ENCODE data around the gene SCCPDH. TPM values are rescaled to one million over a fixed set of nuclear protein-coding genes. Genes with fewer than 3 reads are reported as not detected.
"Not testable (repeated sequence)": the region's sequence is repeated elsewhere in the genome, so short reads cannot be mapped to it uniquely, and the experiment has no call there.

The SCCPDH gene
- total RNA-seq, 1 donor from 2014 or later = 101 TPM

DNA sequence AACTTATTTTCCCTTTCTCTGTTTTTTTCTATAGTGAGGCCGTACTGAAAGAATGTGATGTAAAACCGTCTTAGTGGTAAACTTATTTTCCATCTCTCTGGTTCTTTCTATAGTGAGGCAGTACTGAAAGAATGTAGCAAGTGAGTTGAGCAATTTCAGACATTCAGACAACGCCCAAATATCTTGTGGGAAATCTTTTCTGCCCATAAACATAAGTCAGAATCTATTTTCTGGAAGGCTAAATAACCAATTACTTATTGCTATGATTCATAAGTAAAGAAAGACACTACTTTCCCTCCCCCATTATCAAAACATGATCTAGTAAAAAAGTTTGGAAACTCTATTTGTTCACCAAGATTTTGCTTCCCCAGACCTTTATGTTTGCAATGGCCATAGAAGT lies 18.8 kb upstream of the SCCPDH start:
- peak; percentile 76 for DNase-seq (ENCODE audit: low read depth)

DNA sequence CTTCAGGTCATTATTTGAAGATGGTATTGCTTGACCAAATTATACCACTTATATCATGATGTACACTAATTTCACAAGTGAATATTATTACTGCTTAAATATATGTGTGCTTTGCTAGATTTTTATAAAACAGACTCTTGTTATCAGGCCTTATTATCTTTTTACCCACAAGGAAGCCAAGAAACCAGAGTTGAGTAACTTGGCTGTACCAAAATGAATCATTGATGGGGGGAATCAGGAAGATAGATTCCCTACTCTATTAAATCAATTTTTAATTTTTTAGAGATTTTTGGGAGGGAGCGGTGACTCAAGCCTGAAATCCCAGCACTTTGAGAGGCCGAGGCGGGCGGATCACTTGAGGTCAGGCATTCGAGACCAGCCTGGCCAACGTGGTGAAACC lies 16.0 kb upstream of the SCCPDH start:
- no peak for DNase-seq (ENCODE audit: low read depth)

DNA sequence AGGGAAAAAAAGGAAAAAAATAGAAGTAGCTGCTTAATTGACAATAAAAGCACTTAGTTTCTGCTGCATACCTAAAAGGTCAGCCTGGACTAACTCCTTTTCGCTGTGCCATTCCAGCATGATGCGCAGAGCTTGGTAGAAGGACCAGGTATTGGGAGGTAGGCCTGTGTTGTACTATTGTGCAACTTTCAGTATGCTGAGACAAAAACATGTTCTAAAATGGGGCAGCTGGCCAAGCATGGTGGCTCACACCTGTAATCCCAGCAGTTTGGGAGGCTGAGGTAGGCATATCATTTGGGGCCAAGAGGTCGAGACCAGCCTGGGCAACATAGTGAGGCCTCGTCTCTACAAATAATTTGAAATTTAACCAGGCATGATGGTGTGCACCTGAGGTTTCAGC lies 15.0 kb upstream of the SCCPDH start:
- DNase-seq (ENCODE audit: low read depth) = no peak

DNA sequence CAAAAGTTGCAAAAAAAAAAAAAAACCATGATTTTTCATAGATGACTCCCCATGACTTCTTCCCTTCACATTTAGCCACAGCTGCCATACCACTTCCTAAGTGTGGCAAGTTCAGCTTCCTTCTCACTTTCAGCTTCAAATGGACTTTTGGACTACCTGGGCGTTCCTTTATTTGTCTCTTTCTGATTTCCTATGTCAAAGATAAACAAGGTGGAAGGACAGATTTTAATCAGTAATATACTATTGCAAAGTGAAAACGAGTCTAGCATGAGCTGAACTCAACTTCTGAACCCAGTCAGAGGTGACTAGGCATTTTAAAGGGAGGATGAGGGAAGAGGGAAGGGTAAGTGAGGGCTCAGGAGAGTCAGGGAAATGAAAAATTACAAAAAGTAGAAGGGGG lies 14.4 kb upstream of the SCCPDH start:
- DNase-seq (ENCODE audit: low read depth) = no peak

DNA sequence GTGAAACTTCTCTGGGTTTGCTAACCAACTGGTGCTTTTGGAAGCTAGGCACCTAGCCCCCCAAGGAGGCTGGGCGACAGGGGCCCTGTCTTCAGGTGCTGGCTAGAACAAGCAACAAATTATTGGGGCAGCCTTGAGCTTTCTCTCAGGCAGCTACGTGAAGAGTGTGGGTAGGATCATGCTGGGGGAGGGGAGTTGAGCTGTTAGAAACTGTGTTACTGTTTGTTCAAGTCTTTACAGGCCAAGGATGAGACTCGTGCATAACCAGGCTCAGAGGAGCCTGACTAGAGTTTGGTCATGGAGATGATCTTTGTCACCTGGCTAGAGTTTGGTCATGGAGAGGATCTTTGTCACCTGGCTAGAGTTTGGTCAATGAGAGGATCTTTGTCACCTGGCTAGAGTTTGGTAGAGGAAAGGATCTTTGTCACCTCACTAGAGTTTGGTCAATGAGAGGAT lies 12.6 kb upstream of the SCCPDH start:
- DNase-seq (ENCODE audit: low read depth) = no peak

DNA sequence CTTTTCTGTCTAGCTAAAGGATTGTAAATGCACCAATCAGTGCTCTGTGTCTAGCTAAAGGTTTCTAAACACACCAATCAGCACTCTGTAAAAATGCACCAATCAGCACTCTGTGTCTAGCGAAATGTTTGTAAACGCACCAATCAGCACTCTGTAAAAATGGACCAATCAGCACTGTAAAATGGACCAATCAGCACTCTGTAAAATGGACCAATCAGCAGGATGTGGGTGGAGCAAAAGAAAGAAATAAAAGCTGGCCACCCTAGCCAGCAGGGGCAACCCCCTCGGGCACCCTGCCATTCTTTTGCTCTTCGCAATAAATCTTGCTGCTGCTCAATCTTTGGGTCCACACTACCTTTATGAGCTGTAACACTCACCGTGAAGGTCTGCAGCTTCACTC lies 11.8 kb upstream of the SCCPDH start:
- not testable (repeated sequence) for DNase-seq (ENCODE audit: low read depth)

DNA sequence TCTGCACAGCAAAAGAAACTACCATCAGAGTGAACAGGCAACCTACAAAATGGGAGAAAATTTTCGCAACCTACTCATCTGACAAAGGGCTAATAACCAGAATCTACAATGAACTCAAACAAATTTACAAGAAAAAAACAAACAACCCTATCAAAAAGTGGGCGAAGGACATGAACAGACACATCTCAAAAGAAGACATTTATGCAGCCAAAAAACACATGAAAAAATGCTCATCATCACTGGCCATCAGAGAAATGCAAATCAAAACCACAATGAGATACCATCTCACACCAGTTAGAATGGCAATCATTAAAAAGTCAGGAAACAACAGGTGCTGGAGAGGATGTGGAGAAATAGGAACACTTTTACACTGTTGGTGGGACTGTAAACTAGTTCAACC lies 4.8 kb upstream of the SCCPDH start:
- not testable (repeated sequence) for DNase-seq (ENCODE audit: low read depth)

DNA sequence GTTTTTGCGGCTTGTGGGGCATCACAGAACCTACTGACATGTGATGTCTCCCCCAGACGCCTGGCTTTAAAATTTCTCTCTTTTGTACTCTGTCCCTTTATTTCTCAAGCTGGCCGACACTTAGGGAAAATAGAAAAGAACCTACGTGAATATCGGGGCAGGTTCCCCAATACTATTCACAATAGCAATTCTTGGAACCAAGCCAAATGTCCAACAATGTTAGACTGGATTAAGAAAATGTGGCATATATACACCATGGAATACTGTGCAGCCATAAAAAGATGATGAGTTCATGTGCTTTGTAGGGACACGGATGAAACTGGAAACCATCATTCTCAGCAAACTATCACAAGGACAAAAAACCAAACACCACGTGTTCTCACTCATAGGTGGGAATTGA lies 3.4 kb upstream of the SCCPDH start:
- DNase-seq (ENCODE audit: low read depth) = not testable (repeated sequence)

DNA sequence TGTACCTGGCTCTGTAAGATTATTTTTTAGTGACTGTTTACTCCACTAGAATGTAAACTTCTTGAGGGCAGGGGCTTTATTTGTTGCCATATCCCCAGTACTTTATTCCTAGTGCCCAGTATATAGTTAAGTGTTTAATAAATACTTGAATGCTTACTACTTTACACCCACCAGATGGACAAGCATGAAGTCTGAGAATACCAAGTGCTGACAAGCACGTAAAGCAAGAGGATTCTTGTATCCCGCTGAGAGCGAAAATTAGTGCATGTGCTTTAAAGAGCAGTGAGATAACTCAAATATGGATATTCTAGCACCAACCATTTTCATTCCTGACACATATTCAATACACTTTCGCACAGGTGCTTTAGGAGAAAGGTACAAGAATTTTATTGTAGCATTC lies 1.5 kb upstream of the SCCPDH start:
- DNase-seq (ENCODE audit: low read depth) = no peak

DNA sequence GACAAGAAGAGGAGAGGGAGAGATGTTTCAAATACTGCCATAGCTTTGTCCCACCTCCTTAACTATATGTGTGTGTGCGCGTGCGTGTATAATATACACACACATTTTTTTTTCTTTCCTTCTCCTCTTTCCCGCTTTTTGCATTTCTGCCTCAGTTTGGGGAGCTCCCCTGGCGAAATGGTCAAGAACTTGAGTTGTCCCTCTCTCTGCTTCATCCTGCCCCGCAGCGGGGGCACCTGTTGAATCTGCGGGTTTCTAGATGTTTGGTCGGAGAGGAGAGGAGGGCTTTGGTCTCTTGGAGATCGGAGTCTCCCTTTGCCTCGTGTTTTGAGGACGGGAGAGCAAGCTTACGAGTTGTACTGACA lies 504 bp downstream of the SCCPDH start:
- DNase-seq (ENCODE audit: low read depth) = peak; percentile 79

DNA sequence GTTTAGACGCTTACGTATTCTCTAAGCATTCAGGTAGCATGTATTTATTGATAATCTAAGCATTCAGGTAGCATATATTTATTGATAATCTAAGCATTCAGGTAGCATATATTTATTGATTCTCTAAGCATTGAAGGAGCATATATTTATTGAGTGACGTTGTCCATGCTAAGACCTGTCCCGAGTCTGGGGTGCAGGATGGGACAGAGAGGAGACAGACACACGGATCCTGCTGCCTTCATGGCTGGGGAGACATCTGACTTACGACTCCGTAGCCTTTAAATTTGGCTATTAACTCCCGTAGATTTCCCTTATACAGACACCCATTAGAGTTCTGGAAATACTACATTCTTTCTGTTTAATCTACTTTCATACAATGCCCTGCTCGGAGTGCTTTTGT lies 982 bp downstream of the SCCPDH start:
- peak; percentile 15 for DNase-seq (ENCODE audit: low read depth)

DNA sequence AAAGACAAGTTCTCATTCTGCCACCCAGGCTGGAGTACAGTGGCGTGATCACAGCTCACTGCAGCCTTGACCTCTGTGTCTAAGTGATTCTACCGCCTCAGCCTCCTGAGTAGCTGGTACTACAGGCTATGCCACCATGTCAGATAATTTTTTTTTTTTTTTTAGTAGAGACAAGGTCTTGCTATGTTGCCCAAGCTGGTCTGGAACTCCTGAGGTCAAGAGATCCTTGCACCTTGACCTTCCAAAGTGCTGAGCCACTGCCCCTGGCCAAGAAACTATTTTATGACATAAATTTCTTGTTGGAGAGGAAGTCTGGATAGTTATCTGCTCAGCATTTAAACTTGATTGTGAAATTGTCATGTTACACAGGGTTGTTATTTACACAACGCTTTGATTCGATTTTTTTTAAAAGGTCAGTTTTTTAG lies 2.1 kb downstream of the SCCPDH start:
- DNase-seq (ENCODE audit: low read depth) = no peak

DNA sequence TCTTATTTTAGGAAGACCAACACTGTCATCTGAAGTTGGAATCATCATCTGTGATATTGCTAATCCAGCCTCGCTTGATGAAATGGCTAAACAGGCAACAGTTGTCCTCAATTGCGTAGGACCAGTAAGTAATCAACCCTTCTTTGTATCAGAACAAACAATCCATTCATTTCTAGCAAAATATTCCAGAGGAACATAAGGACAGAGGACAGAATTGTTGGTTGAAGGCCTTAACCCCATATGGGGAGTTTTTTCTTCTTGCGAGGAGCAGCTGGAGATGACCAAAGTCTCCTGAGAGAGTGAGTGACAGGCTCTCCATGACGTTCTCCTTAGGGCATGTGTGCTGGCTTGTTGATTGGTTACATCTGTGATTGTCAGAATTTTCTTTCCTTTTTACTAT lies 2.7 kb downstream of the SCCPDH start:
- DNase-seq (ENCODE audit: low read depth) = peak; percentile 51

DNA sequence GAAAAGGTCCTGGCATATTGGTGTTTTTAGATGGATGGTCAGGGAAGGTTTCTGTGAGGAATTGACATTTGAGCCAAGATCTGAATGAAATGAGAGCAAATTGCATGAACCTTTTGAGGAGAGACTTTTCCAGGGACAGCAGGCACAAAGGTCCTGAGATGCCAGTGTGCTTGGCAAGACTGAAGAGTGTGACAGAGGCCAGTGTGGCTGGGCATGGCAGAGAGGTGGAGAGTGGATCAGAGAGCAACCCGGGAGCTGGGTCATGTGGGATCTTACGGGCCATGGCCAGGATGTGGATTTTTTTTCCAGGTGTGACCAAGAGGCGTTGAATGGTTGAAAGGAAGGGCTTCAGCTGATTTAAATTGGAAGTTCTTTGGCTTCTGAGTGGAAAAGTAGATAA lies 3.4 kb downstream of the SCCPDH start:
- DNase-seq (ENCODE audit: low read depth) = no peak

DNA sequence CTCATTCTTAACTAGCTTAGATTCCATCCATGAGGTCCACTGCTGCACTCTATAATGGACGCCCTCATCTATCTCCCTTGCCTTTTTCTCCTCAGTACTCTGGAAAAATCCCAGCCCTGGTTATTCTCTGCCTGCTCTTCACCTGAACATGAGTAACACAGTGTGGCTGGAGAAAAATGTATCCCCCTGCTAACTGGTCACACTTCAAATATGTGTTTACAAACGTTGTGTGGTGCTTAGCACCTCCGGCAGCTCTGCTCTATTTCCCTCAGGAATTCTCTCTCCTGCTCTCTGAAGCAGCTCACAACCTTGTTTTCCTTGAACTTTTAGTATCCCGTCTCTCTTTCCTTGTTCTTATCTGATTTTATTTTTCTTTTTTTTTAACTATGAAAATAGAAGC lies 4.1 kb downstream of the SCCPDH start:
- no peak for DNase-seq (ENCODE audit: low read depth)

DNA sequence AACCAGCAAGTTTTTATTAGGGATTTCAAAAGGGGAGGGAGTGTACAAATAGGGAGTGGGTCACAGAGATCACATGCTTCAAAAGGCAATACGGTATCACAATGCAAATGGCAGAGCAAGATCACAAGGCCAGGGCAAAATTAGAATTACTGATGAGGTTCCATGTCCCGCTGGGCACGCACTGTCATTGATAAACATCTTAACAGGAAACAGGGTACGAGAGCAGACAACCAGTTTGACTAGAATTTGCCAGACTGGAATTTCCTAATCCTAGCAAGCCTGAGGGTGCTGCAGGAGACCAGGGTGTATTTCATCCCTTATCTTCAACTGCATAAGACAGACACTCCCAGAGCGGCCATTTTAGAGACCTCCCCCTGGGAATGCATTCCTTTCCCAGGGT lies 4.8 kb downstream of the SCCPDH start:
- DNase-seq (ENCODE audit: low read depth) = not testable (repeated sequence)

DNA sequence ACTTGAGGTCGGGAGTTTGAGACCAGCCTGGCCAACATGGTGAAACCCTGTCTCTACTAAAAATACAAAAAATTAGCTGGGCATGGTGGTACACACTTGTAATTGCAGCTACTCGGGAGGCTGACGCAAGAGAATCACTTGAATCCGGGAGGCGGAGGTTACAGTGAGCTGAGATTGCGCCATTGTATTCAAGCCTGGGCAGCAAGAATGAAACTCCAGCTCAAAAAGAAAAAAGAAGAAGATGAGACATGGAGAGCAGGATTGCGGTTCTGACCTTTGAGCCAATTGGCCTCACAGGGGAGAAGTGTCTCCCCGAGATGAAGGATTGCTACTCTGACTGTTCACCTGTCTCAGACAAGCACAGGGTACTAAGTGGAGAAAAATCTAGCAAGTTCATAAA lies 6.6 kb downstream of the SCCPDH start:
- DNase-seq (ENCODE audit: low read depth) = no peak

DNA sequence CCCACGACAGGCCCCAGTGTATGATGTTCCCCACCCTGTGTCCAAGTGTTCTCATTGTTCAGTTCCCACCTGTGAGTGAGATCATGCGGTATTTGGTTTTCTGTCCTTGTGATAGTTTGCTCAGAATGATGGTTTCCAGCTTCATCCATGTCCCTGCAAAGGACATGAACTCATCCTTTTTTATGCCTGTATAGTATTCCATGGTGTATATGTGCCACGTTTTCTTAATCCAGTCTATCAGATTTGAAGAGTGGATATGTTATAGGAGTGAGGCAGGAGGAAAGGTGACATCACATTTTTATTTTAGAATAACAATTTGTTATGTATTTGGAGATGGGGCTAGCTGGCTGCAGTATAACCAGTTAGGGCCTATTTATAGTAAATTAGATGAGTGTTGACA lies 7.7 kb downstream of the SCCPDH start:
- DNase-seq (ENCODE audit: low read depth) = not testable (repeated sequence)

DNA sequence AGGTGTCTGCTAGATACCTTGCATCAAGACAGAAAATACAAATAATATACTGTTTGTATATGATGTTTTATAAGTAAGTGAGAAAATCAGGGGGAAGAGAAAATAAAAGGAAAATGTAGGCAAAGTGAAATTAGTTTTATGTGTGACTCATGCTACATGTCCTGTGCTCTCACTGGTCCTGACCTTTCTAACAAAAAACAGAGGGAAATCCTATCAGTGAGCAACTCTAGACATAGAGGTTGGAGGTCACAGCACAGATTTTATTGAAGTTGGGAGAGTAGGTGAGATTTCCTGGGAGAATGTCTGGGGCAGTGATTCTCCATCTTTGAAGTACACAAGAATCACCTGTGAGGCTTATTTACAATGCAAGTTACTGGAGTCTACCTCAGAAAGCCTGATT lies 9.5 kb downstream of the SCCPDH start:
- no peak for DNase-seq (ENCODE audit: low read depth)

DNA sequence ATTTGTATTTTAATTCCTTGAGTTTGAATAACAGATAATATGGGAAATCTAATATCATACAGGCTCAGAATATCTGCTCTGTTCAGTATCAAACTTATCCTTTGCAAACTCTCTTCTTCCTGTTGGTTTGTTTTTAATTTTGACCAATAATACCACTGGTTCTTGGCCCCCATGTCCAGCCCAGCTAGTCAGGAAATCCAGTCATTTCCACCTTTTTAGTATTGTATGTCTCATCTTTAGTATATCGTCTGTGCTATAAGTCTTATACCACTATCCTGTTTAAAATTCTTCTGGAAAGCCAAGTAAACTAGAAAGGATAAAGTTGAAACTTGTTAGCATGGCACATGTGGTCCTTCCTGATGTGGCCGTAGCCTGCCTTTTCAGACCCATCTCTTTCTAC lies 10.7 kb downstream of the SCCPDH start:
- DNase-seq (ENCODE audit: low read depth) = no peak

DNA sequence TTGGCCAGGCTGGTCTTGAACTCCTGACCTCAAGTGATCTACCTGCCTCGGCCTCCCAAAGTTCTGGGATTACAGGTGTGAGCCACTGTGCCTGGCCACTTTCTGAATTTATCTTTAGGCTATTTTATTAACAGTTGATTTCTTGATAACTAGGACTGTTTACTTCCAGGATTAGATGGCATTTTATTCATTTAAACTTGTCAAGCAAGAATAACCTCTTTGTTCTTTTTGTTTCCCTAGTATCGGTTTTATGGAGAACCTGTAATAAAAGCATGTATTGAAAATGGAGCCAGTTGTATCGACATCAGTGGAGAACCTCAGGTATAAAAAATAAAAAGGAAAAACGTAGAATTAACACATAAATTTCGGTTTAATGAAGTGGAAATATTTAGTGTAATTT lies 11.5 kb downstream of the SCCPDH start:
- no peak for DNase-seq (ENCODE audit: low read depth)

DNA sequence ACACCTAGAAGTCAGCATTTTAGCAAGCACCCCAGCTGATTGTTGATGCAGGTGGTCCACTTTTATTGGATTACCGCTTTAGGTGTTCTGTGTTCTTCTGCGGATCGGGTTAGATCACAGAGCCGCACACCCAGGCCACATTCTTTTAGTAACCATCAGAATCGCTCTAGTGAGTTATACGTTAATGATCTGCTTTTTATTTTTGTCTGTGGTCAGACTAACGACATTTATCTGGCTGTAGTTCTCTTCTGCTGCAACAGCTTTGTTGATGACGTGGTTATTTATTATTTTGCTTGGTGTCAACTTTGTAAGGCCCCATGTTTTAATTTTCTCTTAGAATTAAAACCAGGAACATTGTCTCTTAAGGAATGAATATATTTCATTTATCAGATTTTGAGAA lies 18.2 kb downstream of the SCCPDH start:
- no peak for DNase-seq (ENCODE audit: low read depth)

DNA sequence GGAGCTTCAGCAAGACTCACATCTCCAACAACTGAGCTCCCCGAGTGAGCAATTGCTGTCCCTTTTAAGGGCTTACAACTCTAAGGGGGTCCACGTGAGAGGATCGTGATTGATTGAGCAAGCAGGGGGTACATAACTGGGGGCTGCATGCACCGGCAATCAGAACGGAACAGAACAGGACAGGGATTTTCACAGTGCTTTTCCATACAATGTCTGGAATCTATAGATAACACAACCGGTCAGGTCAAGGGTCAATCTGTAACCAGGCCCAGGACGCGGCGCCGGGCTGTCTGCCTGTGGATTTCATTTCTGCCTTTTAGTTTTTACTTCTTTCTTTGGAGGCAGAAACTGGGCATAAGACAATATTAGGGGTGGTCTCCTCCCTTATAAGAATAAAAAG lies 21.9 kb downstream of the SCCPDH start:
- not testable (repeated sequence) for DNase-seq (ENCODE audit: low read depth)

DNA sequence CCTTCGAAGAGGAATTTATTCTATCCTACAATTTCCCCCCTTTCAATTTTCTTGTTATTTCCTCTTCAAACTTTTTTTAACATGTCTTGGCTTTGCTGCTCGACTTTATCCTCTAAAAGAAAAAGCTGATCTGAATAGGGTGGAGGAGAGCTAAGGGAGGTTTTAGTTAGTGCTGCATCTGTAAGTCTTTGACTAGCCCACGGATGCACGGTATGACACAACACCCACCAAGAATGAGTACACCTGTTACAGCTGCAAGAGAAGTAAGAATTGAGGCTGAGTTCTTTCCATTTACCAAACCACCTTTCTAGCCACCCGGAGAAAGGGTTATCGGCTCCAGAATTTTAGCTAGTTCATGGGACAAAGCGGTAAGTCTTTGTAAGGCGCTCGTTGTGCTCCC lies 23.8 kb downstream of the SCCPDH start:
- DNase-seq (ENCODE audit: low read depth) = peak; percentile 31
